ENCODE results near the gene TEC.

- TF ChIP-seq CTCF (IDR thresholded peaks at IDR 0.05): no peak
- TF ChIP-seq POLR2A (IDR thresholded peaks at IDR 0.05): no peak
Observed at GRCh38 chr4:48112017-48112667, 157.5 kb downstream of the TEC start.
